ENCODE data around the gene TNP1.

TNP1 gene

DNA sequence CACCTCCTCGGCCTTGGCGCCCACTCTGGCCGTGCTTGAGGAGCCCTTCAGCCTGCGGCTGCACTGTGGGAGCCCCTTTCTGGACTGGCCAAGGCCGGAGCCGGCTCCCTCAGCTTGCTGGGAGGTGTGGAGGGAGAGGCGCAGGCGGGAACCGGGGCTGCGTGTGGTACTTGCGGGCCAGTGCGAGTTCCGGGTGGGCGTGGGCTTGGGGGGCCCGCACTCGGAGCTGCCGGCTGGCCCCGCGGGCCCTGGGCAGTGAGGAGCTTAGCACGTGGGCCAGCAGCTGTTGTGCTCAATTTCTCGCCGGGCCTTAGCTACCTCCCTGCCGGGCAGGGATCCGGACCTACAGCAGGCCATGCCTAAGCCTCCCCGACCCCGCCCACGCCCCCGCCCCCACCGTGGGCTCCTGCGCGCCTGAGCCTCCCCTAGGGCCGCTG is 25.3 kb upstream of the TNP1 start:
- ATAC-seq = no peak
- TF ChIP-seq ZFP30 (CRISPR knock-in tag; IDR thresholded peaks at IDR 0.05) (no peak), RARB (CRISPR knock-in tag; IDR thresholded peaks at IDR 0.05) (no peak), SNAI2 (CRISPR knock-in tag; IDR thresholded peaks at IDR 0.05) (no peak), ARNTL (CRISPR knock-in tag; IDR thresholded peaks at IDR 0.05; ENCODE audit: borderline replicate concordance, low read depth) (no peak), ZC3H10 (CRISPR knock-in tag; IDR thresholded peaks at IDR 0.05) (no peak), GLIS3 (CRISPR knock-in tag; IDR thresholded peaks at IDR 0.05) (no peak), BACH2 (CRISPR knock-in tag; IDR thresholded peaks at IDR 0.05; ENCODE audit: borderline replicate concordance) (no peak), ZNF8 (CRISPR knock-in tag; IDR thresholded peaks at IDR 0.05) (no peak), TCF4 (CRISPR knock-in tag; IDR thresholded peaks at IDR 0.05; ENCODE audit: borderline replicate concordance) (no peak), ZFP3 (CRISPR knock-in tag; IDR thresholded peaks at IDR 0.05) (no peak), OSR1 (CRISPR knock-in tag; IDR thresholded peaks at IDR 0.05) (no peak)
- TF ChIP-seq, protein P1, sequence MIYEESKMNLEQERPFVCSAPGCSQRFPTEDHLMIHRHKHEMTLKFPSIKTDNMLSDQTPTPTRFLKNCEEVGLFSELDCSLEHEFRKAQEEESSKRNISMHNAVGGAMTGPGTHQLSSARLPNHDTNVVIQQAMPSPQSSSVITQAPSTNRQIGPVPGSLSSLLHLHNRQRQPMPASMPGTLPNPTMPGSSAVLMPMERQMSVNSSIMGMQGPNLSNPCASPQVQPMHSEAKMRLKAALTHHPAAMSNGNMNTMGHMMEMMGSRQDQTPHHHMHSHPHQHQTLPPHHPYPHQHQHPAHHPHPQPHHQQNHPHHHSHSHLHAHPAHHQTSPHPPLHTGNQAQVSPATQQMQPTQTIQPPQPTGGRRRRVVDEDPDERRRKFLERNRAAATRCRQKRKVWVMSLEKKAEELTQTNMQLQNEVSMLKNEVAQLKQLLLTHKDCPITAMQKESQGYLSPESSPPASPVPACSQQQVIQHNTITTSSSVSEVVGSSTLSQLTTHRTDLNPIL (CRISPR knock-in tag; IDR thresholded peaks at IDR 0.05; ENCODE audit: low read depth) = no peak
- TF ChIP-seq, protein P2, sequence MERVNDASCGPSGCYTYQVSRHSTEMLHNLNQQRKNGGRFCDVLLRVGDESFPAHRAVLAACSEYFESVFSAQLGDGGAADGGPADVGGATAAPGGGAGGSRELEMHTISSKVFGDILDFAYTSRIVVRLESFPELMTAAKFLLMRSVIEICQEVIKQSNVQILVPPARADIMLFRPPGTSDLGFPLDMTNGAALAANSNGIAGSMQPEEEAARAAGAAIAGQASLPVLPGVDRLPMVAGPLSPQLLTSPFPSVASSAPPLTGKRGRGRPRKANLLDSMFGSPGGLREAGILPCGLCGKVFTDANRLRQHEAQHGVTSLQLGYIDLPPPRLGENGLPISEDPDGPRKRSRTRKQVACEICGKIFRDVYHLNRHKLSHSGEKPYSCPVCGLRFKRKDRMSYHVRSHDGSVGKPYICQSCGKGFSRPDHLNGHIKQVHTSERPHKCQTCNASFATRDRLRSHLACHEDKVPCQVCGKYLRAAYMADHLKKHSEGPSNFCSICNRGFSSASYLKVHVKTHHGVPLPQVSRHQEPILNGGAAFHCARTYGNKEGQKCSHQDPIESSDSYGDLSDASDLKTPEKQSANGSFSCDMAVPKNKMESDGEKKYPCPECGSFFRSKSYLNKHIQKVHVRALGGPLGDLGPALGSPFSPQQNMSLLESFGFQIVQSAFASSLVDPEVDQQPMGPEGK (CRISPR knock-in tag; IDR thresholded peaks at IDR 0.05; ENCODE audit: borderline replicate concordance) = no peak
- TF ChIP-seq, protein P3, sequence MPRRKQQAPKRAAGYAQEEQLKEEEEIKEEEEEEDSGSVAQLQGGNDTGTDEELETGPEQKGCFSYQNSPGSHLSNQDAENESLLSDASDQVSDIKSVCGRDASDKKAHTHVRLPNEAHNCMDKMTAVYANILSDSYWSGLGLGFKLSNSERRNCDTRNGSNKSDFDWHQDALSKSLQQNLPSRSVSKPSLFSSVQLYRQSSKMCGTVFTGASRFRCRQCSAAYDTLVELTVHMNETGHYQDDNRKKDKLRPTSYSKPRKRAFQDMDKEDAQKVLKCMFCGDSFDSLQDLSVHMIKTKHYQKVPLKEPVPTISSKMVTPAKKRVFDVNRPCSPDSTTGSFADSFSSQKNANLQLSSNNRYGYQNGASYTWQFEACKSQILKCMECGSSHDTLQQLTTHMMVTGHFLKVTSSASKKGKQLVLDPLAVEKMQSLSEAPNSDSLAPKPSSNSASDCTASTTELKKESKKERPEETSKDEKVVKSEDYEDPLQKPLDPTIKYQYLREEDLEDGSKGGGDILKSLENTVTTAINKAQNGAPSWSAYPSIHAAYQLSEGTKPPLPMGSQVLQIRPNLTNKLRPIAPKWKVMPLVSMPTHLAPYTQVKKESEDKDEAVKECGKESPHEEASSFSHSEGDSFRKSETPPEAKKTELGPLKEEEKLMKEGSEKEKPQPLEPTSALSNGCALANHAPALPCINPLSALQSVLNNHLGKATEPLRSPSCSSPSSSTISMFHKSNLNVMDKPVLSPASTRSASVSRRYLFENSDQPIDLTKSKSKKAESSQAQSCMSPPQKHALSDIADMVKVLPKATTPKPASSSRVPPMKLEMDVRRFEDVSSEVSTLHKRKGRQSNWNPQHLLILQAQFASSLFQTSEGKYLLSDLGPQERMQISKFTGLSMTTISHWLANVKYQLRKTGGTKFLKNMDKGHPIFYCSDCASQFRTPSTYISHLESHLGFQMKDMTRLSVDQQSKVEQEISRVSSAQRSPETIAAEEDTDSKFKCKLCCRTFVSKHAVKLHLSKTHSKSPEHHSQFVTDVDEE (CRISPR knock-in tag; IDR thresholded peaks at IDR 0.05) = no peak

DNA sequence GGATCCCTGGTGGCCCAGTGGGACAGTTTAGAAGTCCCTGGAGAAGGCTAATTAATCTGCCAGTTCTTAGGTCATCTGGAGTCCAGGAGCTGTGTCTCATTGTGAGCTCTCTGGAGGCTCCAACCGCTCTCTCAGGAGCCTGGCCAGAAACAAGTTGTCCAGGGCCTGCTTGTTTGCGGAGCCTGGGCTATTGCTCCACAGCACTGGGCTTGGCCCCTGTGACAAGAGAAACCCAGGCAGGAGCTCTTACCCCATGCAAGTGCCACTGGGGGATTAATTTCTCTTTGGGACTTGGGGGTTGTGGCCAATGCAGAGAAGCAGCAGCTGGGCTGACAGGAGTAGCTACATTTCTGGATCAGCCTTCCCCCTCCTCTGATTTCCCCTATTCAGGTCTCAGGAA is 24.5 kb upstream of the TNP1 start:
- no peak for ATAC-seq
- no peak for TF ChIP-seq ZNF565 (CRISPR knock-in tag; conservative IDR thresholded peaks at IDR 0.05; ENCODE audit: low read depth)
- TF ChIP-seq PPARA (CRISPR knock-in tag; IDR thresholded peaks at IDR 0.05; ENCODE audit: borderline replicate concordance) = no peak
- no peak for TF ChIP-seq ESRRG (CRISPR knock-in tag; IDR thresholded peaks at IDR 0.05)
- TF ChIP-seq TCF4 (CRISPR knock-in tag; IDR thresholded peaks at IDR 0.05; ENCODE audit: borderline replicate concordance) = no peak
- no peak for TF ChIP-seq CSDC2 (CRISPR knock-in tag; IDR thresholded peaks at IDR 0.05)
- TF ChIP-seq, protein P4, sequence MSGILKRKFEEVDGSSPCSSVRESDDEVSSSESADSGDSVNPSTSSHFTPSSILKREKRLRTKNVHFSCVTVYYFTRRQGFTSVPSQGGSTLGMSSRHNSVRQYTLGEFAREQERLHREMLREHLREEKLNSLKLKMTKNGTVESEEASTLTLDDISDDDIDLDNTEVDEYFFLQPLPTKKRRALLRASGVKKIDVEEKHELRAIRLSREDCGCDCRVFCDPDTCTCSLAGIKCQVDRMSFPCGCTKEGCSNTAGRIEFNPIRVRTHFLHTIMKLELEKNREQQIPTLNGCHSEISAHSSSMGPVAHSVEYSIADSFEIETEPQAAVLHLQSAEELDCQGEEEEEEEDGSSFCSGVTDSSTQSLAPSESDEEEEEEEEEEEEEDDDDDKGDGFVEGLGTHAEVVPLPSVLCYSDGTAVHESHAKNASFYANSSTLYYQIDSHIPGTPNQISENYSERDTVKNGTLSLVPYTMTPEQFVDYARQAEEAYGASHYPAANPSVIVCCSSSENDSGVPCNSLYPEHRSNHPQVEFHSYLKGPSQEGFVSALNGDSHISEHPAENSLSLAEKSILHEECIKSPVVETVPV (CRISPR knock-in tag; IDR thresholded peaks at IDR 0.05) = no peak

DNA sequence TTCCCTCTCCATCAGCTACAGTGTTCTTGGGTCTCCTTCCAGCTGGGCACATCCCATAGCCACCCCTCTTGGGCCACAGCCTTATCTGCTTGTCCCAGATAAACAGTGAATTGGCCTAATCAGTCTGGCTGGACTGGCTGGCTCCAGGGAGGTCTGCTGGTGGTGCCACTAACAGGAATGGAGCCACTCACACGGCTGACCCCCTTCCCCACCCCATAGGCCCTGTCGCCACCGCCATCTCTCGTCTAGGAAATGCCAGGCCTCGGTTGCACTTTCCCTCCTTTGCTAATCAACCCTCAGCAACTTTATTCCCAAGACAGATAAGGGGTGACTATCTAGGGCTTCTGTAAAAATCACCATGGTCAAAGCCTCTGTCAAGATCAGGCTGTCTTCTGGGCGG is 23.0 kb upstream of the TNP1 start:
- ATAC-seq = no peak
- no peak for TF ChIP-seq ESRRG (CRISPR knock-in tag; IDR thresholded peaks at IDR 0.05)

DNA sequence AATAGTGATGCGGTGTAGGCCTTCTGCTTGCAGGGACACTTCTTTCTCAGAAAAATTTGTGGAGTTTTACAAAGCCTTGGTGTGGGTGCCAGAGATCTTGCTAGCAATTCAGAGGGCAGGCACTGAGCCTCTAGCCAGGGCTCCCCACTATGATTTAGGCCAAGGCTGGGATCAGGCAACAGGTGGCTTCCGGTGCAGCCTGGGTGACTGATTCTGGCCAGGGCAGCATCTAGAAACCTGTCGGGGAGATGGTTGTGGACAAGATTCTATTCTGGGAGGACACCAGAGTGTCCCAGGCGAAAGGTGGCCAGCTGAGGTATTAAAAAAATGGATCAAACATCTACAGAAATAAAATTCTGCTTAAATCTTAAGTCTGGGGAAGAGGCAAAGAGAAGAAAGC is 21.5 kb upstream of the TNP1 start:
- TF ChIP-seq, protein P1 (CRISPR knock-in tag; IDR thresholded peaks at IDR 0.05; ENCODE audit: low read depth) = no peak
- TF ChIP-seq PPARA (CRISPR knock-in tag; IDR thresholded peaks at IDR 0.05; ENCODE audit: borderline replicate concordance) (no peak), BACH2 (CRISPR knock-in tag; IDR thresholded peaks at IDR 0.05; ENCODE audit: borderline replicate concordance) (no peak), ZNF70 (CRISPR knock-in tag; IDR thresholded peaks at IDR 0.05) (no peak)
- TF ChIP-seq, protein P3 (CRISPR knock-in tag; IDR thresholded peaks at IDR 0.05) = no peak
- ATAC-seq = no peak

All from SK-N-SH treated with all-trans-retinoic acid at 6 μM for 48 hours (cell line).